Measurements from ENCODE around the gene HSD11B1.

DNA sequence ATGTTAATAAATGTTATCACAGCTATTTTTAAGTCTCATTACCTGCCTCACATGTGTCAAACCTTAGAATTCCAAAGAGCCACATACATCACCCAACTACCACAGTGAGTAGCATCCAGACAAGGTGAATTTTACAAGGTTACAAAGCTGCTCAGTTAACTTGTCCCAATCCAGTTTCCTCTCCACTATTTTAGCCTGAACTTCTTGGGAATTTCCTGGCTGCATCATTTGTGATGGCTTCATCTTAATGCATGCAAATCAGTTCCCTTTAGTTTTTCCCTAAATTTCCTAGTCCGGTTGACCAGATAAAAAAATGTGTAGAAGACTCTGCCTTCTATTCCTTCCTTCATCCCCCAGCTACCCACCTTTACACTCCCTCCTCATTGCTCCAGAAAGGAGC lies 50.6 kb downstream of the HSD11B1 start:
- TF ChIP-seq, protein P1, sequence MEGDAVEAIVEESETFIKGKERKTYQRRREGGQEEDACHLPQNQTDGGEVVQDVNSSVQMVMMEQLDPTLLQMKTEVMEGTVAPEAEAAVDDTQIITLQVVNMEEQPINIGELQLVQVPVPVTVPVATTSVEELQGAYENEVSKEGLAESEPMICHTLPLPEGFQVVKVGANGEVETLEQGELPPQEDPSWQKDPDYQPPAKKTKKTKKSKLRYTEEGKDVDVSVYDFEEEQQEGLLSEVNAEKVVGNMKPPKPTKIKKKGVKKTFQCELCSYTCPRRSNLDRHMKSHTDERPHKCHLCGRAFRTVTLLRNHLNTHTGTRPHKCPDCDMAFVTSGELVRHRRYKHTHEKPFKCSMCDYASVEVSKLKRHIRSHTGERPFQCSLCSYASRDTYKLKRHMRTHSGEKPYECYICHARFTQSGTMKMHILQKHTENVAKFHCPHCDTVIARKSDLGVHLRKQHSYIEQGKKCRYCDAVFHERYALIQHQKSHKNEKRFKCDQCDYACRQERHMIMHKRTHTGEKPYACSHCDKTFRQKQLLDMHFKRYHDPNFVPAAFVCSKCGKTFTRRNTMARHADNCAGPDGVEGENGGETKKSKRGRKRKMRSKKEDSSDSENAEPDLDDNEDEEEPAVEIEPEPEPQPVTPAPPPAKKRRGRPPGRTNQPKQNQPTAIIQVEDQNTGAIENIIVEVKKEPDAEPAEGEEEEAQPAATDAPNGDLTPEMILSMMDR (IDR thresholded peaks at IDR 0.05): no peak
- TF ChIP-seq POLR2A (IDR thresholded peaks at IDR 0.05): no peak

Data from lower leg skin (tissue), 3 donors.